Type B pancreatic cell (in vitro differentiated cells): ENCODE data around the gene STX17. TPM values are rescaled to one million over a fixed set of nuclear protein-coding genes. Genes with fewer than 3 reads are reported as not detected.

Source experiments
- DNase-seq: peaks from one replicate; pipeline ENCODE4 v3.0.0; 2021; ENCODE audit warnings: mixed read lengths; ENCODE audit not compliant: unreplicated experiment; ENCODE audit errors: extremely low spot score
- H3K27ac Mint-ChIP-seq: 2 replicates; pipeline ENCODE4 v1.8.0; 2021; ENCODE audit warnings: mild to moderate bottlenecking, mixed read lengths
- H3K27me3 Mint-ChIP-seq: 2 replicates; pipeline ENCODE4 v1.8.0; 2021; ENCODE audit warnings: mixed read lengths
- H3K36me3 Mint-ChIP-seq: 2 replicates; pipeline ENCODE4 v1.8.0; 2021; ENCODE audit warnings: mixed read lengths
- H3K4me1 Mint-ChIP-seq: one replicate; pipeline ENCODE4 v1.8.0; 2021; ENCODE audit warnings: mixed read lengths; ENCODE audit not compliant: unreplicated experiment
- H3K4me3 Mint-ChIP-seq: 2 replicates; pipeline ENCODE4 v1.8.0; 2021; ENCODE audit warnings: mild to moderate bottlenecking, mixed read lengths
- H3K9me3 Mint-ChIP-seq: 2 replicates; pipeline ENCODE4 v1.8.0; 2021; ENCODE audit warnings: mixed read lengths
- CTCF ChIP-seq: fragments of 200-600 bp; sonication (generic); conservative IDR thresholded peaks from 2 replicates; pipeline ENCODE4 v1.5.0; 2021; ENCODE audit warnings: antibody characterized with exemption, mild to moderate bottlenecking
- total RNA-seq: library from RNA; stranded (reverse); gene quantifications from 2 replicates; pipeline ENCODE4 v1.2.1, GENCODE V29; 2021; ENCODE audit warnings: low replicate concordance

The STX17 gene
- total RNA-seq, 1 donor from 2014 or later, result 44.5 TPM

- Mint-ChIP-seq H3K4me3 (no peak overlapping the region), H3K4me1 (peaks cover 5% of the 10 kb centered on the region), H3K27ac (no peak overlapping the region), H3K9me3 (no peaks in the 10 kb centered on the region), H3K36me3 (no peaks in the 10 kb centered on the region), H3K27me3 (no peaks in the 10 kb centered on the region)
- DNase-seq, result no peak
- no peak for TF ChIP-seq CTCF
Measured at GRCh38 chr9:99873943-99874584, 32.4 kb upstream of the STX17 start.

GRCh38 chr9:99876190-99876589 is 30.3 kb upstream of the STX17 start:
- Mint-ChIP-seq H3K27me3 (no peaks in the 10 kb centered on the region), H3K27ac (no peak overlapping the region), H3K4me1 (no peaks in the 10 kb centered on the region), H3K4me3 (no peak overlapping the region), H3K9me3 (no peaks in the 10 kb centered on the region), H3K36me3 (peaks cover 4% of the 10 kb centered on the region)
- TF ChIP-seq CTCF, result no peak
- DNase-seq, result no peak

DNA sequence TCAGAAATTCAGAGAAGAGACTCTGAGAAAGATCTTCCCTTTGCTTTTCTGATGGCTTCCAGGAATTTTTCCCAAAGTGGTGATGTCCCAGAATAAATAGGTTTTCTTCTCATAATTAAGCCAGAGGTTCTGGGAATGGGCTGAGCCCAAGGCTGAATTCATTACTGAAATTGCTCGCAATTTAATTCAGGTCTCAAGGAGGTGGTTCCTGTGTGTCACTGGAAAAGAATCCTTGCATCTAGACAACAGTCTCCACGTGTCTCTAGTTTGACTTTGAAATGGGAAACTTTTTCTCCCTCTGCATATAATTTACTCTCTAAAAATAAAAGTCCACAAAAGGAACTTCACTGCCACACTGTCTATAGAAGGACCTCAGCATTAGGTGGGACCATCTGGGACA is 27.8 kb upstream of the STX17 start:
- H3K4me3 Mint-ChIP-seq, result no peak overlapping the region
- H3K36me3 Mint-ChIP-seq, result peaks cover 4% of the 10 kb centered on the region
- TF ChIP-seq CTCF, result no peak
- no peaks in the 10 kb centered on the region for H3K4me1 Mint-ChIP-seq
- no peak for DNase-seq
- no peaks in the 10 kb centered on the region for H3K9me3 Mint-ChIP-seq
- no peaks in the 10 kb centered on the region for H3K27me3 Mint-ChIP-seq
- no peak overlapping the region for H3K27ac Mint-ChIP-seq

DNA sequence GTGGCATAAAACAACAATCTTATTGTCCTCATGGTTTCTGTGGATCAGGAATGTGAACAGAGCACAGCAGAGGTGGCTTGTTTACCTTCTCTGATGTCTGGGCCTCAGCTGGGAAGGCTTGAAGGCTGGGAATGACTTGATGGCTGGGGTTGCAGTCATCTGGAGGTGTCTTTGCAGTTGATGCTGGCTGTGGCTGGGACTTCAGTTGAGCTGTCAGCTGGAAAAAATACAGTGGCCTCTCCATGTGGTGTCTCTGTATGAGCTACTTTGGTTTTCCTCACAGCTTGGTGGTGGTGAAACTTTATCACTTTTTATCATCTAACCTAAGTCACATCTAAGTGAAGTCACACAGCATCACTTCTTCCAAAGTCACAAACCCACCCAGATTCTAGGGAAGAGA is 24.7 kb upstream of the STX17 start:
- no peak overlapping the region for H3K4me3 Mint-ChIP-seq
- H3K4me1 Mint-ChIP-seq, result no peaks in the 10 kb centered on the region
- H3K9me3 Mint-ChIP-seq, result no peaks in the 10 kb centered on the region
- no peak overlapping the region for H3K27ac Mint-ChIP-seq
- peaks cover 4% of the 10 kb centered on the region for H3K36me3 Mint-ChIP-seq
- no peak for DNase-seq
- TF ChIP-seq CTCF, result no peak
- H3K27me3 Mint-ChIP-seq, result no peaks in the 10 kb centered on the region

DNA sequence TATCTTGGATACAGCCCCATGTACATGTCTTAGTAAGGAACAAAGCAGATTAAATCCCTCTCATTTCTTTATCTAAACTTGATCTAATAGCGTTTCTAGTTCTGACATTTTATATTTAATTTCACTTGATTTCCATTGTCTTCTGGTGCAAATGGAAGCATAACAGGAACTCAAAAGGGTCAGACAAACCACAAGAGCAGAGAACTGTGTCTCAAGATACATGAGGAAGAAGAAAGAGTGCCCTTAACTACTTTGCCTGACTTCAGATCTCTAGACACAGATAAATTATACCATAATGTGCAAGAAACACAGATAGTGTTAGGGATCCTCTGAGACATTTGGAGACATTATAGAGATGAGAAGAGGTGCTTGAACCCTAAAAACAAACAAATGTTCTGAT is 20.7 kb upstream of the STX17 start:
- H3K27me3 Mint-ChIP-seq, result no peaks in the 10 kb centered on the region
- no peaks in the 10 kb centered on the region for H3K4me1 Mint-ChIP-seq
- DNase-seq, result no peak
- H3K27ac Mint-ChIP-seq, result no peak overlapping the region
- no peak for TF ChIP-seq CTCF
- H3K9me3 Mint-ChIP-seq, result no peaks in the 10 kb centered on the region
- no peaks in the 10 kb centered on the region for H3K36me3 Mint-ChIP-seq
- H3K4me3 Mint-ChIP-seq, result no peak overlapping the region

GRCh38 chr9:99889120-99889519 is 17.3 kb upstream of the STX17 start:
- Mint-ChIP-seq H3K9me3 (no peaks in the 10 kb centered on the region), H3K27ac (no peak overlapping the region), H3K27me3 (no peaks in the 10 kb centered on the region), H3K4me3 (no peak overlapping the region), H3K36me3 (no peaks in the 10 kb centered on the region), H3K4me1 (no peaks in the 10 kb centered on the region)
- TF ChIP-seq CTCF, result no peak
- no peak for DNase-seq
